ENCODE measurements around the gene DUOXA2.
A peak's percentile ranks its signal among the peaks of the same experiment; 100 is the strongest.
"Not testable (repeated sequence)": the region's sequence is repeated elsewhere in the genome, so short reads cannot be mapped to it uniquely, and the experiment has no call there.

The DUOXA2 gene

DNA sequence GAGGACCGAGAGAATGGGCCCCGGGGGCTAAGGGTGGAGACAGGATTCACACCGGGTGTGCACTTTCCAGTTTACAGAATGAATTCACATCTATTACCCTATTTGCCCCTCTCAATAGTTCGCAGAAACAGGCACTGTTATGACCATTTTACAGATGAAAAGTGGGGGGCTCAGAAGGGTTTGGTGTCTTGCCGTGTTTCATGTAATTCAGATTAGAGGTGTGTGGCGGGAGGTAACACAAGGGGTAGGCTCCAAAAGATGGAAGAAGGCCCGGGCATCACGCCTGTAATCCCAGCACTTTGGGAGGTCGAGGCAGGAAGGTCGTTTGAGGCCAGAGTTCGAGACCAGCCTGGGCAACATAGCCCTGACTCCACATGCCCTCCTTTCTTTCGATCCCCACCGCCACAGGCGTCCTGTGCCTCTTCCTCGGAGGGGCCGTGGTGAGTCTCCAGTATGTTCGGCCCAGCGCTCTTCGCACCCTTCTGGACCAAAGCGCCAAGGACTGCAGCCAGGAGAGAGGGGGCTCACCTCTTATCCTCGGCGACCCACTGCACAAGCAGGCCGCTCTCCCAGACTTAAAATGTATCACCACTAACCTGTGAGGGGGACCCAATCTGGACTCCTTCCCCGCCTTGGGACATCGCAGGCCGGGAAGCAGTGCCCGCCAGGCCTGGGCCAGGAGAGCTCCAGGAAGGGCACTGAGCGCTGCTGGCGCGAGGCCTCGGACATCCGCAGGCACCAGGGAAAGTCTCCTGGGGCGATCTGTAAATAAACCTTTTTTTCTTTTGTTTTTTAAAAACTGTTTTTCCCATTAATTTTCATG lies 3.4 kb downstream of the DUOXA2 start:
- DNase-seq (ENCODE audit: low spot score), result no peak

DNA sequence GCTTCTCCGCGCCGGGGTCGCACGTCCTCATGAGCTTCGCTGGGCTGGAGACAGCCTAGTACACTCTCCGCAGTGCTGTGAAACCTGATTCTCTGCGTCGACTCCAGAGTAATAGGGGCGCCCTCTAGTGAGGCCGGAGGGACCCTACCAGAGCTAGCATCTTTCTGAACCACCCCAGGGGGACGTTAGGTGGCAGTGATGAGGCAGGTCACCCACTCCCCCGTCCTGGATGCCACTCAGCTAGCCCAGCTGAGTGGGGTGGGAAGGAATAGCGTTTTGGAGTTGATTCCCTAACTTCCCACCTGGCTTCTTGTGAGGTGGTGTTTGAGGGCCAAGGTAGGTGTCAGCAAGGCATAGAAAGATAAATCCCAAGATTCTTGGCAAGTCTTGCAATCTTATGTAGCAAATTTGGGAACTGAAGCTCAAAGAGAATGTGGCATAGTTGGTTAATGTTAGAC lies 4.0 kb downstream of the DUOXA2 start:
- DNase-seq (ENCODE audit: low spot score), result peak; percentile 91

DNA sequence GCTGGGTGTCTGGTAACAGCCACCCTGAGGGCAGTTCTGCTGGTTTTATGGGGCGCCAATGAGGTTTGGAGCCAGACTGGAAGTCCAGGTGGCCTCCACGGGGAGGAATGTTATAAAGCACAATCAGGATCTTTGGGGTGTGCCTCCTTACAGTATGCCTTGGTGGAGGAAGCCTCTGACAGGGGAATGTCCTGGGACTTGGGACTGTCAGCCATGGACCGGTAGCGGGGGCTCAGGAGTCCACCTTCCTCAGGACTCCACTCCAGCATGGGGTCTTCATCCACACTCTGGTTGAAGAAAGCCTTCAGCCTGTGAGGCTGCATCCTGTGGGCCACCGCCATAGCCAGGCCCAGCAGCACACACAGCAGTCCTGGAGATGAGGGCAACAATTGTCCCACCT lies 4.9 kb downstream of the DUOXA2 start:
- no peak for DNase-seq (ENCODE audit: low spot score)

DNA sequence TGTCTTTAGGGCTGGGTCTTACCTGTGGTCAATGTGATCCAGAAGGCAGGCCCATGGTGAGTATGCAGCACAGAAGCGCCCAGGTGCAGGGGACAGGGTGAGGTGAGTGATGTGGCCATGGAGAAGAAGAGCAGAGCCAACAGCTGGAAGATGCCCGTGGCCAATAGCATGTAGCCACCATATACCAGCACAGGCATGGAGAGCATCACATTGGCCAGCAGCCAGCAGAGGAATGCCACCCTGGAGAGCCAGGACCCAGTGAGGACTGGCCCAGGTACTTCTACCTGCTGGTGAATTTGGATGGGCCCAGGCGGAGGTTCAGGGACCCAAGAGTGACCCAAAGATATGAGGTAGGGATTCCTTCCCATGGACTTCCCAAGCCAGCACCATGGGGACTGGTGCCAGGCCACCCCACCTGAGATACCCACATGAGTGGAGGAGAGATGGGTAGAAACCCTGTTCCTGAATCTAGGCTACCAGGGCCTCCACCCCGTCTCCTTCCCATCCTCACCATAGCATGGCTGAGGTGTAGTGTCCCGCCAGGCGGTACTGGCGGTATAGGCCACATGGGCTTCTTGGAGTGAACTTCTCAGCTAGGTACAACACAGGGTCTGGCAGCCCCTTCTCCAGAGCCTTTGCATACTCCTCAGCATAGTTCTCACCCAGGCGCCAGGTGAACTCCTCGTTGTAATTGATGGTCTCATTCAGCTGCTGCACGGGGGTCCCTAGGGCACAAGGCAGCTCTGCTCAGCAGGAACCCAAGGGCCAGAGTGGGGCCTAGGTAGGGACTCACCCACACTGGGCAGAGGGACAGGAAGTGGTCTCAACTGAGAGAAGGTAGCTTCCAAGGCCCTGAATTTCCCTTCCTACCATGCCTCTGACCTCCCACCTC lies 6.2 kb downstream of the DUOXA2 start:
- no peak for DNase-seq (ENCODE audit: low spot score)

DNA sequence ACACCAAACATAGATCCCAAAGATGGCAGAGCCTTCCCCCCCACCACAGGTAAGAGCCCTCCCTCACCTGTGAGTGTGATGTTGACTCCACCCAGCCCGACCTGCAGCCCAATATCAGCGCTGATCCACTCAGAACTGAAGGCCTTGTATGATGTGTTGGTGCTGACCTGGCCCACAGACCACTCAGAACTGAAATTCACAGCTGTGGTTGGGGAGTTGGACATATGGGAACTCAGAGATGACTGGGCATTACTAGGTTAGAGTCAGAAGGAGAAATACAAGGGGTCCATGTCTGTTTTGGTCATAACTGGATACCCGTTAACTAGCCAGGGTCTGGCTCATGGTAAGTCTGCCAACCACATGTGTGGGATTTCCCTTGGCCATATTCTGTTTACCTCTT lies 6.9 kb downstream of the DUOXA2 start:
- DNase-seq (ENCODE audit: low spot score), result no peak

DNA sequence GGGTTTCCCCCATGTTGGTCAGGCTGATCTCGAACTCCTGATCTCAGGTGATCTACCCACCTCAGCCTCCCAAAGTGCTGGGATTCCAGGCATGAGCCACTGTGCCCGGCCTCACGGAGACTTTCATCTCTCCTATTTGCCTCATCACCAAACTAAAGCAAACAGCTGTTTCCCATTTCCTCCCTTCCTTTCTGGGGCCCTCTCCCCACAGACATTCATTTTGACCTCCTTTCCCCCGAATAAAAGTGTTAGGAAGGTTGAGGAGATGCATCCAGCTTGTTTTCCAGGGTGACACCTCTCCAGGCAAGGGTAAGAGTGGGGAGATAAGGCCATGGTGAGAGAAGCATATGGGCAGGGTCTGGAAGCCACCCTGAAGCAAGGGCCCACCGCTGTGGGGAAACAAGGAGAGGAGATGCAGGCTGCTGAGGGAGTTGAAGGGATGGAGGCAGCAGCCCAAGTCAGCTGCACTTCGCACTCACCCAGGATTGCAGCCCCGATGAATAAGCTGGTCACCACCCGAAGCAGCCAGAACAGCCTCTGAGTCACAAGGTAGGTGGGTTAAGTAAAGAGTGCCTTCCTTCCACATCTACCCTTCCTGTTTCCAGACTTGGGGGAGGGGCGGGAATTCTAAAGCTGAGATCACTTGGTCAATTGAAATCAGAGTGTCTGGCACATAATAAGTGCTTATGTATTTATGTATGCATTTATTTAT lies 7.7 kb downstream of the DUOXA2 start:
- no peak for DNase-seq (ENCODE audit: low spot score)

DNA sequence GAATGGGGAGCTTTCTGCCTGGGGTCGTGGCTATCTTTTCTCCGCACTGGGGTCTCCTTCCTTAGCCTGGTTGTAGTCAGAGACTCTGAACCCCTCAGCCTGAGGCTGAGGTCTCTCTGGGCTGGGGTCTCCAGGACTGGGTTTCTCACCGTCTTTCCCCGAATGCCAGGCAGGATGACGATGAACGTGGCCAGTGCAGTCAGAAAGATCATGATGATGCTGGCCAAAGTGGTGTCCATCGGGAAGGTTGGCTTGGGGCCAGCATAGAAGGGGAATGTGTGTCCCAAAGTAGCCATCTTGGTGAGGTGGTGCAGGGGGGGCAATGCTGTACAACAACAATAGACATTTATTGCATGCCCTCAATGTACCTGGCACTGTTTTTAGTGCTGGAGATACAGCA lies 8.6 kb downstream of the DUOXA2 start:
- no peak for DNase-seq (ENCODE audit: low spot score)

DNA sequence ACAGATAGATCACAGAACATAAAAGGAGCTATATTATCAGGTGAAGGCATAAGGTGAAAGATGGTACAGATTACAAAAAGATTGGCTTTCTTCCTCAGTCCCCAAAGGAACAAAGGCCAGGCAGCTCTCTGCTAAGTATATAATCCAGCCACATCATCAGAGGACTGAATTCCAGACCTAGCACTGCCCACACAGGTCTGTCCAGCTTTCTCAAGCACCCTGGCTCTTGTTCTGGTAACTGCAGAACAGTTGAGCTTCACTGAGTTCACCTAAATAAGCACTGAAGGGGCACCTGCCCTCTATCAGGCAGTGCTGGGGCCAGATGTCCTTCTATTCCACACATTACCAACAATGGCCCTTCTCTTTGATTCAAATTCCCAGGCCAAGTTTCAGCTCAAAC lies 9.3 kb downstream of the DUOXA2 start:
- no peak for DNase-seq (ENCODE audit: low spot score)

DNA sequence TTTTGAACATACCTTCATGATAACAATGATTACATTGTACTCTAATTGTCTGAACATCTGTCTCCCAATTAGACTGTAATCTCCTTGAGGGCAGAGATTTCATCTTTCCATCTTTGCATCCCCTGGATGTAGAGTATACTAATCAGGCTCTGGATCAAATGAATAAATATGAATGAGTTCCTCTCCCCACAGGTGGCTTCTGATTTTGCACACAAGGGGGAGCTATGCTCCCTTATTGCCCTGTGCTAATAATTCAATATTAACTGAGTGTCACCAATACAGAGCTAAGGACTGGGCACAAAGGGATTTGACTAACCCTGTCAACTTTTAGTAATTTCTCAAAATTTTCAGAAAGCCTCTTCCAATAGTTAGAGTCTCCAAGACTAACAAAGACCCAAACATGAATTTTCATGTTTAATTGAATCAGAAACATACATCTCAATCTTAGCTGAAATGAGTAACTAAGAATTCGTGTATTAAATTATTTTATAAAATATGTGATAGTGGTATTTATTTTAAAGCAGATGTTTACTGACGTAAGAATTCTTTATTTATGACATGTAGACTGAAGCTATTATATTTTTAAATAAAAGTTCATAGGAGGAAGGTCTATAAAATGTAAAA lies 12.5 kb downstream of the DUOXA2 start:
- no peak for DNase-seq (ENCODE audit: low spot score)

DNA sequence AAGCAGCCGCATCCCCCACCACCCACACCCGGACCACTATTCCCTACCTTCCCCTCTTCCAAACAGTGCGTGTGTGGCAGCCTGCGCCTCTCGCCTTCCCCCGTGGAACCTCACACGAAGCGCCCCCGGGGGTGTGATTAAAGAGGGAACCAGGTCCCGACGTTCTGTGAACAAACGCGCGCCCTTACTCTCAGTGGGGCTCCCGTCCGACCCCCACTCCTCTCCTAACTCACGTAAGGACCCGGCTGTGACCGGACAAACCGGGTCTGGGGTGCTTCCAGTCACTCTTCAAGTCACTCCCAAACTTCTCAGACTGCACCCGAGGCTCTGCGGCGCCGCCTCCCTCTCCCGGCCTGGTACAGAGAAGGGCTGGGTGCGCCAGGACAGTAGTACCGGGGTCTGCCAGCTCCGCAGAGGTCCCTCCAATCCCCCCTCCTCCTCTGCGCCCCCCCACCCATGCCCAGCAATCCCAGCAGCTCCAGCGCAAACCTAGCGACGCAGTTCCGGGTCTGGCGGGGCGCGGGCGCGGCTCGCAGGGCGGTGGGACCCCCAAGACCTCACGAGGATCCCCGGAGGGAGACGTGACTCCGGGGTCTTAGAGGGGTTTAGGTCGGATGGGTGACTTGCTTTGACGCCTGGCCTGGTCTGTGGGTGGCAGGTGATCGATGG lies 15.0 kb downstream of the DUOXA2 start:
- no peak for DNase-seq (ENCODE audit: low spot score)

DNA sequence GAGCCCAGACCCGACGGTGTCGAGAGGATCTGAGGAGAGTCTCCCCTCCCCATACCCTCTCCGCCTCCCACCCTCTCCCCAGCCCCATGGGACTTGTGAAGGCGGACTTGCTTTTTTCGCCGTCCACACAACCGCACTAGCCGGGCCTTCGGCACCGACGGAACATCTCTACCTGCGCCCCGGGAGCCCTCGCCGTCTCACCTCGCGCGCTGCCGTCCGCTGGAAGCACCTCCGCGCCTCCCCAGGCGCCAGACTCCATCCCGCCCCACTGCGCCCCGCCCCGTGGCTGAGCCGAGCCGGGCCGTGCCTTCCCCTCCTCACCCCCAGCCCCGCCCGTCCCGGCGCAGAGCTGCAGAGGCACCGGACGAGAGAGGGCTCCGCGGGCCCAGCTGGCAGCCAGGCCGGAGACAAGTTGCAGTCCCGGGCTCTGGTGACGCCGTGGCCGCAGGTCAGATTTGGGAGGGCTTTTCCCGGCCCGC lies 15.6 kb downstream of the DUOXA2 start, which contains the start of the genes DUOX1 and DUOXA1:
TSS of gene DUOX1 (plus strand) at position 344 of the 479 bp plus-strand sequence. CDS start 1,973 bp downstream, outside the sequence.
TSS of gene DUOXA1 (minus strand) at position 229 of the 479 bp plus-strand sequence. CDS start 6,865 bp downstream, outside the sequence.
- DNase-seq (ENCODE audit: low spot score), result peak; percentile 26

DNA sequence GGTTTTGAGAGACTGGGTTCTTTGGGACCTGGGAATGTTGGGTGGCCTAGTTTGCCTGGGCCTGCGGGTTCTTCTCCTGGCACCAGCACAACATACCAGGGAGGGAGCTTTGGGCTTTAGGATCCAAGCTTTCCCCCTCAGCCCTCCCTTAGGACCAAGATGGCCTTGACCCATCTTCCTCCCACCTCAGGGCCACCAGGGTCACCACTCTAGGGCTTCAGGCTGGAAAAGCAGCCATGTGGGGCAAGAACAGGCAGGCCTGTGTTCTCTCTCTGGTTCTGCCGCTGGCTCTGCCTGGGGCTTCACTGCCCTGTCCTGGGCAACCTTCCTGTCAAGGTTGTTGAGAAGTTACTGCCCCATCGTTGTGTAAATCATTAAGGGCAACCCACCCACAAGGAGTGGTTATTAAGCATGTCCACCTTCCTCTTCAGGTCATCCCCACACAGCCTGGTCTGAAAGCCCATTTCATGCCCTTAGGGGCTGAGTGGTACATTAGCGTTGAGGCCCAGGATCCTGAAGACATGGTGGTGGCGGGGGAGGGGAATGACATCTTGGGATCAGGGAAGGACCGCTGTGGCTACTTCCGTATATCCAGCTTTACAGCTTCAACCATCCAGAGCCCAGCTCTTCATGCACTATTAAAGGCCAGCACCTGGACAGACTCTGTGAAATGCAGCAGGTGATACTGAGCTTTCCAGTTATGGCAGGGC lies 16.3 kb downstream of the DUOXA2 start:
- DNase-seq (ENCODE audit: low spot score), result no peak

DNA sequence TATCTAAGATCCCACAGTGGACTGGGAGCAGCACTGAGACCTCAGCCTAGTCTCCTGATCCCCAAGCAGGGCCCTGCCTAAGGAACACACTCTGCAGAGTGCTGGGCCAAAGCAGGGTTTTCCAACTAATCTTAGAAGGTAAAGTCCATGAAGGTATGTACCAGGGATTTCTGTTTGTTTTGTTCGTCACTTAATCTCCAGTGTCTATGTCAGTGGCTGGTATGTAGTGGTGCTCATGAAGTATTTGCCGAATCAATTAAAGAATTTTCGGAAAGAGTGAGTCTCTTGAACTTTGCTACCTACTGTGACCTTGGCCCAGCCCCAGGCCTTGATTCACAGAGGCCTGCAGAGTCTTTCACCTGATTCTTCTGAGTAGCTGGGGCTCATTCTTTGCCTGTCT lies 17.4 kb downstream of the DUOXA2 start:
- DNase-seq (ENCODE audit: low spot score), result no peak

DNA sequence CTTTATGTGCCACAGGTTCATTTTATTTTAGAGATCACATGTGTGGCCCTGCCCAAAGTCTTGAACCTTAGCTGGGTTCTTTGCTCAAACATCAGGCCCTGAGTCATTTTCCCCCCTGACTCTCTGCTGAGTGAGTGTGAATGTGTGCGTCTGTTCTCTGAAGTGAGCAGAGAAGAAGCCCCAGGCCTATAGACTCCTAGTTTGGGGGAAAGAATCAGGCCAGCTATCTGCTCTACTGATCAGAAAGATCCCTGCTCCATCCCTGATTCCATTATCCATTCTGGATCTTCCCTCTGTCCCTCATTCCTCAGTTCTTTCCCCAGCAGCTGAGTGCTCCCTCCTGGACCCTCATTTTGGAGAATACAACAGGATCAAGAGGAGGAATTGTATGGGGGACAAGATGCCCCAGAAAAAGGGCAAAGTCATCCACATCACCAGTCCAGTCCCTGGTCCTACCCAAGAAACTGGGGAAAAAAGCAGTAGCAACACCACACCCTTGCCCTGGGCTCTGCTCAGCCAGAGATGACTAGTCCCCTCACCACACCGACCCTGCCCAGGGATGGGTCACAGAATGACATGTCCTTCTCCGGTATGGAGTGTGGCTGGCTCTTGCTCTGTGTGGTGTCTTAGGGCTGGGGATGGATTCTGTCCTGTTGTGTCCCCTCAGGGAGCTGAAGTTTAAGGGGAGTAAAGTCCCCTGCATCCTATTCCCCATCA lies 18.9 kb downstream of the DUOXA2 start:
- no peak for DNase-seq (ENCODE audit: low spot score)

DNA sequence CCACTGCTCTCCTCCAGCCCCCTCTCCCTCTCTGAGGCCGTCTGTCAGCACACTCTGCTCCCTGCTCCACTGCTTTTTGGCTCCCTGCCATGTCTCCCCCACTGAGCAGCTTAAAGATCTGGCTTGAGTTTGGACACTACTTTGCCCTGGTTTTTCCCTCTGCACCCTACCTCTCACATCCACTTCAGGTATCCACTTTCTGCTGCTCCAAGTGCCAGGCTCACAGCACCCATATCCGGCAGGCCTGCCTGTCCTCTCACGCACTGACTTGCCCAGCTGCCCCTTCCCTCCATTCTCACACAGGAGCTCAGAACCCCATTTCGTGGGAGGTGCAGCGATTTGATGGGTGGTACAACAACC lies 19.4 kb downstream of the DUOXA2 start:
- DNase-seq (ENCODE audit: low spot score), result no peak

DNA sequence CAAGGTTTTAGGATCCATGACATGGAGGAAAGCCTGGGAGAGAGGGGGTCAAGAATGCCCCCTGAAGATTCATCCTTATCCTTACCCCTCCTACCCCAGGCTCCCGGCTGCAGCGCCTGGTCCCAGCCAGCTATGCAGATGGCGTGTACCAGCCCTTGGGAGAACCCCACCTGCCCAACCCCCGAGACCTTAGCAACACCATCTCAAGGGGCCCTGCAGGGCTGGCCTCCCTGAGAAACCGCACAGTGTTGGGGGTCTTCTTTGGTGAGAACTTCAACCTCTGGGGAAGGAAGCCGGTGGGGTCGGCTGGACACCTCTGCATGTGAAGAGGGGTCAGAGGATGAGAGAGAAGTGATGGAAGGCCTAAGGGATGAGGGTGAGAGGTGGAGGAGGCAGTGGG lies 19.9 kb downstream of the DUOXA2 start:
- DNase-seq (ENCODE audit: low spot score), result no peak

DNA sequence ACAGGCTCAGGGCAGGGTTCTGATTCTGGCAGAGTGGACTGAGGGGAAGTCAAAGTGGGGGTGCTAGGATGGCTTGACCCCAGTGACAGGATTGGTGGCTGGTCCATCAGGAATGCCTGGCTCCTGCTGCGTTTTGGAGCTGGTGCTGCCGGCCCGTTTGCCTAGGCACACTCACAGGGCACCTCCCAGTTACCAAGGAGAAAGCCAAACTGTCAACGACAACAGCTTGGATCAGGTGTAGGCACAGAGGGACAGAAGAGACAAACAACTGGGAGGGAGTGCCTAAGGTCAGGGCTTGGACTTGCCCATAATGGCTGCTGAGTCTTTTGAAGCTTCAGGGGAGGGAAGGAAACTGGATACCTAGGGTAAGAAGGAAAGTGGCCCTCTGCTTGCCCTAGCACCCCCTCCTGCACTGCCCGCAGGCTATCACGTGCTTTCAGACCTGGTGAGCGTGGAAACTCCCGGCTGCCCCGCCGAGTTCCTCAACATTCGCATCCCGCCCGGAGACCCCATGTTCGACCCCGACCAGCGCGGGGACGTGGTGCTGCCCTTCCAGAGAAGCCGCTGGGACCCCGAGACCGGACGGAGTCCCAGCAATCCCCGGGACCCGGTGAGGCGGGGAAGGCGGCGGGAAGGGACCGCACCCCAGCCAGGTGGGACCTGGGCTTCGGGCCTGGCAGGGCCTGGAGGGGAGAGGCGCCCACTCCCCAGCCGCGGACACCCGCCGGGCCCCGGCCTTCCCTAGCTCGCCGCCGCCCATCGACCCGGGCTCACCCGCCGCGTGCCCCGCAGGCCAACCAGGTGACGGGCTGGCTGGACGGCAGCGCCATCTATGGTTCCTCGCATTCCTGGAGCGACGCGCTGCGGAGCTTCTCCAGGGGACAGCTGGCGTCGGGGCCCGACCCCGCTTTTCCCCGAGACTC lies 20.8 kb downstream of the DUOXA2 start:
- DNase-seq (ENCODE audit: low spot score), result no peak

DNA sequence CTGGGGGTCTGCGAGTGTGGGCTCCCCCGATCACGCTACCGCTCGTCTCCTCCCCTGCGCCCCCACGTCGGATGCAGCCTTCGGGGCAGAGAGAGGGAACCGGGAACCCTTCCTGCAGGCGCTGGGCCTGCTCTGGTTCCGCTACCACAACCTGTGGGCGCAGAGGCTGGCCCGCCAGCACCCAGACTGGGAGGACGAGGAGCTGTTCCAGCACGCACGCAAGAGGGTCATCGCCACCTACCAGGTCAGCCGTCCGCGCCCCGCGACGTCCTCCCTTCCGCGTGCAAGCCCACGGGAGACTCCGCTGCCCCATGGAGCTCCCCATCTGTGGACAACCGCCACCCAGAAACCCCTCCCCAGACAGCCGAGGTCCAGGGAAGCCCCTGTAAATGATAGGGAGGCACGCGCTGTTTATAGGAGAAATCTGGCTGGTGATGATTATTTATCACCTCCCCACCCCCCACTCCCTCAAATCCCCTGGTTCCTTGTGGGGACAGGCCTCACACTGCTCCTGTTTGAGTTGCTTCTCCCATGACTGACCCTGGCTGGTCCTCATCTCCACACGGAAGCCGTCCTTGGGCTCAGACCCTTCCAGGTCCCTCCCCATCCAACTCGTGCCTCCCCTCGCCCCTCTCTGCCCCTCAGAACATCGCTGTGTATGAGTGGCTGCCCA lies 21.7 kb downstream of the DUOXA2 start:
- not testable (repeated sequence) for DNase-seq (ENCODE audit: low spot score)
